ENCODE results near the gene OR5AR1.
"Not testable (repeated sequence)": the region's sequence is repeated elsewhere in the genome, so short reads cannot be mapped to it uniquely, and the experiment has no call there.

OR5AR1 gene

DNA sequence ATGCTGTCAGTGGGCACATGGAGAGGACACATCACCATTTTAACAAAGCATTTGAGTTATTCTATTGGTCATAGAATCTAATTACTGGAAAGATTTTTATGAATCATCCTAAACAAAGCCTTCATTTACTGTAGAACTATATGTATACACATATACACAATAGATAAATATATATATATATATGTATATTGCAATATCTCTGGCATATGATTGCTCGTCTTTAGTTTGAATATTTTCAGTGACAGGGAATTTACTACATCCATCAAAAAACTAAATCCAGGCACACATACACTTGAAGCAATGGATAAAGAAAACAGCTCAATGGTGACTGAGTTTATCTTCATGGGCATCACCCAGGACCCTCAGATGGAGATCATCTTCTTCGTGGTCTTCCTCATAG, at the start of gene OR5AR1:
Gene OR5AR1, plus strand, starts transcription at position 301 of the 400 bp plus-strand sequence. Its CDS starts 0 bp downstream, at position 301.
- DNase-seq = no peak

DNA sequence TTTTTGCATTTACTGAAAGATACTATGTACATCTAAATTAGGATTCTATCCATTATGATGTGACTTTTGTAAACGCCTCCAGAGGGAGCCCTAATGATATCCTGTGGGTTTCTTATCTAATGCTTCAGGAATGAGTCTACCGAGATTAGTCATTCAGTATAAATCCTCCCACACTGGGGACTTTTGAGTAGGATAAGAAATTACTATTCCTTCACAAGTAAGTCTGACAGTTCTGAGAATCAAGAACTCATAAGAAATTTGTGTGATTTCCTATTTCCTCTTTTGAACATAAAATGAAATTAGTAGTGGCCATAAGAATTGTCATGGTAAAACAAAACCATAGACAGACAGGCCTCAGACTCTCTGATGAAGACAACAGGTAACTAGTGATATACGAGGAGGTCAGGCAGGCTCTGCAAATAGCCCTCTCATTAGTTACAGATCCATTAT, 38.8 kb upstream of the OR5AR1 start:
- DNase-seq = peak in 1 of 51 donors; percentile 39

DNA sequence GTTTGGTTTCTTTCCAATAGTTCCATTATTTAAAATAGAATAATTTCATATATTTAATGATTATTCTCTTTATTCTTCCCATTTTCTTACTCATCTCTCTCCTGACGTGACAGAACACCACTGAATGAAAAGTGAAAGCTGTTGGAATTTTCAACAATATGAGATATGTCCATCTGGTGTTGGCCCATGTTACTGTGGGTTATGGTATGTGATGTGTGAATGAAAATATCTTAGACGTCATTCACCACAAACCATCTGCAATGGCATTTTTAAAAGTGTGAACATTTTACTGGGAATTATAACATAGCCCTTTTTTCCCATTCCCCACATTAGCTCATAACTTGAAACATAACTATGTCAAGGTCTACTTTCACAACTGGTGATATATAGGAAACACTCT, 37.5 kb upstream of the OR5AR1 start:
- no peak for DNase-seq

DNA sequence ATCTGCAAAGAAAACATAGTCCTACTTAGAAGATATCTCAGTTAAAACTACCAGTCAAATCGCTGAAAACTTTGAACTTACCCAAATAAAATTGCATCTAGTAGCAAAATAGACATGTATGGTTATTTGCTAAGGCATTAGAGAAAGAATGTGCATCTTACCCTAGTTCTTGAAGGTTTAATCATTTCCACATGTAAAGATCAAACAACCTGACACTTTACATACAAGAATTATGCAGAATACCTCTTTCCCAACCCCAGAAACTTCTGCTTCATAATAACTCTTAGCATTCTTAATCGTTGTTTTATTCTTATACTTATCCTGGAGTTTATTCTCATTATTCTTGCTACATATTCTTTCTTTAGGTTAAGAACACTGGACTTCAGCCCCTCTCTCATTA, 31.2 kb upstream of the OR5AR1 start:
- DNase-seq = no peak

DNA sequence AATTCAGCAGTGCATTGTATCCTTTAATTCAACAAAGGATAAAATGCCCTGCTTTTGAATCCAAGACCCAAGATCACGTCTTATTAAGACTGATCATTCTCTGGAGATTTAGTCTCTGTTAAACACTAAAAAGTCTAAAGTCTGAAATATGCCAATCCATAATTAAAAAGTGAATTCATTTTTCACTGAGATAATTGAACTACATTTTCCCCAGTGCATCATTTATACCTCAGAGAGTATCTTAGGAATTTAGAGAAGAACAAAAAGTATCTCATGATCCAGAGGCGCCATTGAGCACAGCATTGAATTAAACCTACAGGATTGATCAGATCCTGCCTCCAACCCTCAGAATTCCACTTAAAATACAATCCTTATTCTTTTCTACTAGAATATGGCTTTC, 26.6 kb upstream of the OR5AR1 start:
- no peak for DNase-seq

DNA sequence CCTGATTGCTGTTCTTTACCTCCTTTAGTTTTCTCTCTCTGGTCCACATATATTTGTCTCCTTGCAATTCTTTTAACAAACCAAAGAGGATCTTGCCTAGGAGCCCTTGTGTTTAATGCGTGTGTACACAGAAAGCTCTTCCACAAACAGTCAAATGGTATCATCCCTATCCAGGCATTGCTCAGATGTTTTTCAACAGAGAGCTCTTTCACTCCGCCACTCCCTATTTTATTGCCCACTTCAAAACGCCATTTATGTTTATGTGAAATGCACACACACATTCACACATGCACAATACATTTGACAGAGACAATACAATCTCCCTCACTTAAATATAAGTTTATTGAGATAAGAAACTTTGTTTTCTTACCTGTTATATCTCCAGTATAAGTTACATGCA, 26.0 kb upstream of the OR5AR1 start:
- DNase-seq = no peak

DNA sequence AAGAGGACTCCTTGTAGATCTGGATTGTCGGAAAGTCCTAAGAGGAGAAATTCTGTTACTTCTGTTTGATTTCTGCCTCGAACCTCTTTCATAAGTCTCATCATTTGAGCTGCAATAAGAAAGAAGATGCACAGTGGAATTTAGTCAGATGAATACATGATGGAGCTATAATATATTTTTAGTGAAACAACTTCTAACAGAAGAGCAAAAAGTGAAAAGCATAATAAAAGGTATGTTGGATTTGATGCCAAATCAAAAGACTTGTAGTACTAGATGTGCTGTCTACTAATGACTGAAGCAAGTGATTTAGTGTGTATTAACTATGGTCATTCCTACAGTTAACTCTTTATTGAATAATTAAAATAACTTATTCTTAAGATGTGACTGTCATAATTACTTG, 21.1 kb upstream of the OR5AR1 start, which contains the start of gene OR5AP2:
Gene OR5AP2, minus strand, starts transcription at position 101 of the 400 bp plus-strand sequence. Its CDS starts 0 bp downstream, at position 101.
- no peak for DNase-seq

DNA sequence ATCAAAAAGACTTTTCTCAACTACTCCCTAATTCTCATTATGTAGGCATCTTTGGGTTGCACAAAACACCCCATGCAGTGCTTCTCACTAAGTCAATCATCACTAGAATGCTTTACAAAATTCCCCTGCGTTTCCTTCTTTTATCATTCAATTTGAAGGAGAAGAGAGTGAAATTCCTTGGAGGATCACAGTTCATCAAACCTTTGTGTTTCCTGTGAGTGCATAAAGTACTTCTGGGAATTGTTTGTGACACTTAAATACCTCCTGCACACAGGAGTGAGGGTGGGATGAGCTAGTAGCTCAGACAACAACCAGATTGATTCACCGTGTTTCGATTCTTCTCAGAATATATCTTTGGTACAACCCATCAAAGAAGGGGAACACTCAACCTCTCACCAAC, 3.7 kb upstream of the OR5AR1 start:
- DNase-seq = no peak

DNA sequence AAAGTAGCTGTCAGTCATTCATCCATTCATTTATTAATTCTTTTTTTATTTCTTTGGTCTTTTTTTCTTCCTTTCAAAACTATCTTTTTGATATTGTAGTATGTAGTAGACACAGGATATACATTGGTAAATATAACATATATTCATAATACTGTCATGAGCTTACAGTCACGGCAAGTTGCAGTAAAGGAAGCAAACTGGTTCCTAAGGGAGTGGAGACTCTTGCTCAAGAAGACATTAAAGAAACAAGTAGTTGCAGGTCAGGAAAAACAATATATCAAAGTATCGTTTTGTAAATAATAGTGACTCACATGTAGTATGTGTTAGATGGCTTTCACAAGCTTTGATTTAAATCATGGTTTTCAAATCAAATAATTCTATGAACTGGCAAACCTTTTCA, 7.5 kb downstream of the OR5AR1 start:
- DNase-seq = no peak

DNA sequence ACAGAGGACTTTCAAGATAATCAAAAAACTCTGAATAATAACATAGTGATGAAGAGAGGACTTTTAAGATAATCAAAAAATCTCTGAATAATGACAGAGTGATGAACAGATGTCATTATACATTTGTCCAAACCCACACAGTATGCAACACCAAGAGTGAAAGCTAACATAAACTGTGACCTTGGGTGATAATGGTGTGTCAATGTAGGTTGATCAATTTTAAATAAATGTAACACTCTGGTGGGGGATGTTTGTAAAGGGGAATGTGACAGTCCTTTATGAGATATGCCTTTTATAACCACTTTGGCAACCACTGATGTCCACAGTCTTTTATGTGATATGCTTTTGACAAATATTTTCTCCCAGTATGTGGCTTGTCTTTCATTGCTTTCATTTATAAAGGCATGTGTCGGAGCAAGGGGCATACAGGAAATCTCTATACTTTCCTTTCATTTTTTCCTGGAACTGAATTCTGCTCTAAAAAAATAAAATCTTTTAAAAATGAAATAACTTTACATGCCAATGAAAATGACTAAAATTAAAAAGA, 25.1 kb downstream of the OR5AR1 start:
- DNase-seq = no peak

DNA sequence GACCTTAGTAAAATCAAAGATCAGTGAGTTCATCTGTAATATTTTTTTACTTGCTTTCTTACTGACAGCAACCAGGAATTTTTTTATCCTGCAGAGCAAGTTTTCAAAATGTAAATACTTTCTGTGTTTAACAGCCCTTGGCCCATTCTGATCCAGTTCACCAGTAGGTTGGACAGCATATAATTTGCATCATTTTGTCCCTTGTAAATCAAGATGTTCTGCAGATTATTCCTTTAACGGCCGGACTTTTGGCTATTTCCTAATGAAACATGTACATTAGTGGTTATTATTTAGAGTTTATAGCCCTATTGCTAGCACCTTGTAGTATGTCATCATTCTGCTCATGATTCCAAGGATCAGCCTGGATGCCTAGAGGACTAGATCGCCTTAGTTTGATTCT, 27.7 kb downstream of the OR5AR1 start:
- DNase-seq = not testable (repeated sequence)

DNA sequence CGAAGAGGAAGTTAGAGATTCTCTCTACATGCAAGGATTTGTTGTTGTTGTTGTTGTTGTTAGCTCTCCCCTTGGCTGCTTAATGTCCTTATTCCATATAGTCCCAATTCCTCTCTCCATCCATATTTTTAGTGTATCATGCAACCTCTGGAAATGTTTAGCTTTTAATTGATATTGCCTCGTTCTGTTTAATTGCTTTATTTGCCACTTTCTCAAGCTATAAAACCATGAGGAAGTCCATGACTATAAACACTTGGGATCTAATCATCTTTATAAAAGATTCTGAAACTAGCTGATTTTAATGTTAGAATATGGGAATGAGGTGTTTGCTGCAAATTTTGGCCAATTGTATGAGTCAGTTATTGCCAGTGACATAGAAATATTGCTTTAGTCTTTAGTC, 29.9 kb downstream of the OR5AR1 start:
- DNase-seq = no peak

DNA sequence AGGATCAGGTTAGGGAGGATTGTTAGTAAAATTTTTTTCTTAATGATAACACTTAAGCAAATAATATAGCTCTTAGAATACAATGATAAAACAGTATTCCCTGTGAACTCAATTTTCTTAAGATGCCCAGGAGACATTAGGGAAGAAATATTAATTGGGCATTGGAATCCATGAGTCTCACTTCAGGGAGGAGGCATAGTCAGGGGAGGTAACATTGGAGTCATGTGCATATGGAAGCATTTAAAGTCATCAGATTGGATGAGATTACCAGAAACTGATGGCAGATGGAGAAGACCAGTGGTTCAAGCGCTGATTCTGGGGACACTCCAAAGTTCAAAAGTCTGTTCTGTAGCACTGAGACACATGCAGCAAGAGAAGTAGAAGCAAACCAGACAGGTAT, 35.3 kb downstream of the OR5AR1 start, which contains the start of gene OR9G1:
Gene OR9G1, plus strand, starts transcription at position 301 of the 400 bp plus-strand sequence. CDS start 1,293 bp downstream, outside the sequence.
- no peak for DNase-seq

DNA sequence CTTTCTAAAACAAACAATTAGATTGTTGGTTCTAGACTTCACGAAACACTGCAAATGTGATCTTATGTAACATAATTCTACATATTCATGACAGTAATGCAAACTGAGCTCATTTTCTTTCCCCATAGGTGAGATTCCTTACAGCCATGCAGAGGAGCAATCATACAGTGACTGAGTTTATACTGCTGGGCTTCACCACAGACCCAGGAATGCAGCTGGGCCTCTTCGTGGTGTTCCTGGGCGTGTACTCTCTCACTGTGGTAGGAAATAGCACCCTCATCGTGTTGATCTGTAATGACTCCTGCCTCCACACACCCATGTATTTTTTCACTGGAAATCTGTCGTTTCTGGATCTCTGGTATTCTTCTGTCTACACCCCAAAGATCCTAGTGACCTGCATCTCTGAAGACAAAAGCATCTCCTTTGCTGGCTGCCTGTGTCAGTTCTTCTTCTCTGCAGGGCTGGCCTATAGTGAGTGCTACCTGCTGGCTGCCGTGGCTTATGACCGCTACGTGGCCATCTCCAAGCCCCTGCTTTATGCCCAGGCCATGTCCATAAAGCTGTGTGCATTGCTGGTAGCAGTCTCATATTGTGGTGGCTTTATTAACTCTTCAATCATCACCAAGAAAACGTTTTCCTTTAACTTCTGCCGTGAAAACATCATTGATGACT, 36.9 kb downstream of the OR5AR1 start:
- no peak for DNase-seq

DNA sequence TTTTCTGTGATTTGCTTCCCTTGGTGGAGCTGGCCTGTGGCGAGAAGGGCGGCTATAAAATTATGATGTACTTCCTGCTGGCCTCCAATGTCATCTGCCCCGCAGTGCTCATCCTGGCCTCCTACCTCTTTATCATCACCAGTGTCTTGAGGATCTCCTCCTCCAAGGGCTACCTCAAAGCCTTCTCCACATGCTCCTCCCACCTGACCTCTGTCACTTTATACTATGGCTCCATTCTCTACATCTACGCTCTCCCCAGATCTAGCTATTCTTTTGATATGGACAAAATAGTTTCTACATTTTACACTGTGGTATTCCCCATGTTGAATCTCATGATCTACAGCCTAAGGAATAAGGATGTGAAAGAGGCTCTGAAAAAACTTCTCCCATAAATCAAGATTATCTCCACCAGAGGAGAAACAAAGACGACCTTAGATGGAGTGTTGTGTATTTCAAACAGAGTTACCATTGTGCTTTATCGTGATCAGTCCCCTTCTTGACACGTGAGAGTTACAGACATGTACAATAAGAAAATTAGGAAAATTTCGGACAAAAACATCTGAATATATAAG, 37.5 kb downstream of the OR5AR1 start:
- DNase-seq = no peak

DNA sequence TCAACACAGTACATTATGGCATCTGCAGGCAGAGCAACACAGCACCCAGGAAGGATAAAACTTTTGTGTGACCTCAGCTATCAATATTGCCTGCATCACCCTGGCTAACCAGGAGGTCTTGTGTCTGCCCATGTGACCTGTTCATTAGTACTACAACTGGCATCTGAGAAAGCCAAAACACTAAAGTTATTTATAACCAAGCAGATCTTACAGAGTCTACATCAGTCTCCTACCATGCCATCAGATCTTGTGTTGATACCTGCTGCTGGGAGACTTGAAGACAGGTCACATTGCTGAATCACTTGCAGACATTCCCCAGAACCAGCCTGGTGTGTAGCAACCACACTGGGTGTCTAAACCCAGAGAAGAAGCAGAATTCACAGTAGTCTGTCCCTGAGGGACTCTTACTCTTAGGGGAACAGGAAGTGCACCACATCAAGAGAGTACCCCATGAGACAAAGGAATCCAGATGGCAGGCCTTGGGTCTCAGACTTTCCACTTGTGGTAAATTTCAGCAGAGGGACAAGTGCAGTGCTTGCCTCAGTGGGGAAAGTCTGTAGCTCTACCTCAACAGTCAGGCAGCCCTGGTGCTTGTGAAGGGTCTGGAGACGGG, 42.4 kb downstream of the OR5AR1 start:
- DNase-seq = no peak

DNA sequence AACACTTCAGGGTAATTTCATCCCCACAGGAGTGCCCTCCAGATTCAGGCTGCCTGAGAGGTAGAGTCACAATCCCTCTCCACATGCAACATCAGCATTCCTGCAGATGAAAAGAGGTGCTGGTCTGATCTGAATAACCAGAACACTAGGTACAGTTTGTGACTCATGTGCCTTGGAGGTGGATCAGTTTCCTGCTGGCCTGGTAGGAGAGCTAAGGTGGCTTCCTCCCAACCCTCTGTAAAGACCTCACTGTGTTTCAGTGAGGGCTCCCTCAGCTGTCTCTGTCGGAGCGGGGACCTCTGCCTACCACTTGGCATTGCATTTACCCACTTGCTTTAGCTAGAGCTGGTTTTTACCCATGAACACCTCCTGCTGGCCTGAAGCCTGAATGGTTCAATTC, 43.0 kb downstream of the OR5AR1 start:
- DNase-seq = no peak

DNA sequence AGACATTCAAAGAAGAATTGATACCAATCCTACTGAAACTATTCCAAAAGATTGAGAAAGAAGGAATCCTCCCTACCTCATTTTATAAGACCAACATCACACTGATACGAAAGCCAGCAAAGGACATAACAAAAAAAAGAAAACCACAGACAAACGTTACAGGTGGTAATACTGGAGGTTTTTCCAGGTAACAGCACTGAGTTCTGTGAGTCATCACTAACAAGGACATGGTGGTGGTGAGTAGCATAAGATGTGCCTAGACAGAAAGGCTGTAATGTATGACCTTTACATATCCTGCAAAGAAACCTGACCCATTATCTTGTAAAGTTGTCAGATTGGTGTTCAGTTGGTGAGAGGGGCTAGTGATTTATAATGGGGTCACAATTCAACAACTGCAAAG, 50.7 kb downstream of the OR5AR1 start:
- DNase-seq = no peak

Data from hypothalamus (tissue), 51 donors.